HG03571 (cell line): ENCODE data around the gene KAT6B.
"Not testable (repeated sequence)": the region's sequence is repeated elsewhere in the genome, so short reads cannot be mapped to it uniquely, and the experiment has no call there.

Experiments
- ATAC-seq: cut with Tn5 transposase; IDR thresholded peaks from one replicate; pipeline ENCODE4 v1.9.1; 2021; ENCODE audit not compliant: unreplicated experiment

The KAT6B gene

DNA sequence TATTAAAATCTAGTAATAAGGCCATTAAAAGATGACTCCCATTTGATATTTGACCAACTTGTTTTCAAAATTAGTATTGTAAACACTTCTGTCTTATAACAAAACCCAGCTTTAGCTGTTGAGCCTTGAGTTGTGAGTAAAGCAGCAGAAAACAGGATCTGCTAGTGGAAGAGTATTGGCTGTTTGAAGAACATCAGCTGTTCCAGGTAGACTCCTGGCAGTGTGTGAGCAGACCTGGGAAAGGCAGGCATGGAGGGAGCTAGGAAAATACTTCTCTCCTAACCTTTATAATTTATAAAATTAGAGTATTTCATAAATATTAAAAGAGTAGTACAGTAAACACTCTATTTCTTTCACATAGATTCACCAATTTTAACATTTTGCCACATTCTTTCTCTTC lies 29.0 kb downstream of the KAT6B start:
- ATAC-seq = no peak

DNA sequence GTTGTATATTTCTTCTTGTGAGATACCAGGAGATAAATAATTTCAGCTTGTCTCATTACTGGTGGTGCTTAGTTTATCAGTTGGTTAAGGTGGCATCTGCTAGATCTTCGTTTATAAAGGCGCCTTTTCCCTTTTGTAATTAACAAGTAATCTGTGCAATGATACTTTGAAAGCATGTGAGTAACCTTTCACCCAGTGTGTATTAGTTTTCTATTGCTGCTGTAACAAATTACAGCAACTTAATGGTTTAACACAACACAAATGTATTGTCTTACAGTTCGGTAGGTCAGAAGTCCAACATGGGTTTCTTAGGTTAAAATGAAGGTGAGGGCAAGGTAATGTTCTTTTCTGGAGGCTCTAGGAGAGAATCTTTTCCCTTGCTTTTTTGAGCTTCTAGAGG lies 30.5 kb downstream of the KAT6B start:
- no peak for ATAC-seq

DNA sequence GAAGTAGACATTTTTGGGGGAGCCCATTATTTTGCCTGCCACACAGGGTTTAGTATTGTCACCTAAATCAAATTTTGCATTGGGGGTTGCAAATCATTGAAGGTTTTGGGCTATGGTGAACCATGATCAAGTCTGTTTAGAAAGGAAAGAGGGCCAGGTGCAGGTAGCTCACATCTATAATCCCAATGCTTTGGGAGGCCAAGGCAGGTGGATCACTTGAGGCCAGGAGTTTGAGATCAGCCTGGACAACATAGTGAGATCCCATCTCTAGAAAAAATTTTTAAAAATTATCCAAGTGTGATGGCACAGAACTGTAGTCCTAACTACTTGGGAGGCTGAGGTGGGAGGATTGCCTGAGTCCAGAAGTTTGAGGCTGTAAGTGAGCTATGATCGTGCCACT lies 31.2 kb downstream of the KAT6B start:
- ATAC-seq = no peak

DNA sequence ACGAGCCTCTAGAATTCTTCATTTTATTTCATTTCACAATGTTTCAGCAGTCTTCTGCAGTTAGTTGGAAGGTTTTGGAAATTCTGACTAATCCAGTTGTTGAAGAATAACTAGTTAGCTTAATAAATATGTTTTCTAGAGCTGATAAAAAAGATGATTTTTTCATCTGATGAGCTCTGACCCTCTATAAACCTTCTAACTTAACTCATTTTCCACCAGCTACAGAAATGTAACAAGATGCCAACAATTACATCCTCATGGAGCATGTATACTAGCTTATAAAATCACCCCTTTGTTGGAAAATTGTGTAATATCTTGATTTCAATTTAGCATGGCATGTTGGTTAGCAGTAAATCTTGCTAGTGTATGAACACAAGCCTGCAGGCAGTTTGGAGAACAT lies 33.1 kb downstream of the KAT6B start:
- no peak for ATAC-seq

DNA sequence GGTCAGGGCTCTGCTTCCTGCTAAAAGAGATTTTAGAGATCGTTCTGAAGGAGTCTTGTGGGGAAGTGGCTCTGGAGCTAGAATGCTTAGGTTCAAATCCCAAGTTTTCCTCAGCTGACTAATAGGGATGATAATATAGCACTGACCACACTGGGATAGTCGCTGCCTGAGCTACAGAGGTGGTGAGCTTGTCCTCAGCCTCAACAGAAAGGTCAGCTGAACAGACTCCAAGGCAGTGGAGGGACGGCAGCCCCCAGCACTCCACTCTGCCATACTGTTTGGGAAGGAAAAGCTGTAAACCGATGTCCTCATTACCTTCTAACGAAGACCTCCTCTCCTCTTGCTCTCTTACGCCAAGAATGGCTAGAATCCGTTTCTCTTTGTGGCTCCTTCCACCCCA lies 36.2 kb downstream of the KAT6B start:
- ATAC-seq = no peak

DNA sequence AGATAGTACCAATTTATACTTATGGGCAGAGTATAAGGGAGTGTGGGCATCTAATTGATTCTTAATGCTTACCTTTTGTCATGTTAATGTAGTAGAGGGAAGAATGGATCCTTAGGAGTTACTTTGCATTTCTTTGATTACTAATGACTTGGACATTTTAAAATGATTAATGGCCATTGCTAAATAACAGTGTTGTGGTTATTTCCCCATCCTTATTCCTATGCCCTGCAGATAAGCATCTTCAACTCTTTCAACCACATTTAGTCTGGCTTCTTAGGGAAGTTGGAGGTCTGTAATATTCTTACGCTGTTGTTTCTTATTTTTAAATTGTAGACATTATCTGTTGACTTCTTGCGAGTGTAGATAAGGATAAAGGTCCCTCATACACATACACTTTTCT lies 37.2 kb downstream of the KAT6B start:
- ATAC-seq = no peak

DNA sequence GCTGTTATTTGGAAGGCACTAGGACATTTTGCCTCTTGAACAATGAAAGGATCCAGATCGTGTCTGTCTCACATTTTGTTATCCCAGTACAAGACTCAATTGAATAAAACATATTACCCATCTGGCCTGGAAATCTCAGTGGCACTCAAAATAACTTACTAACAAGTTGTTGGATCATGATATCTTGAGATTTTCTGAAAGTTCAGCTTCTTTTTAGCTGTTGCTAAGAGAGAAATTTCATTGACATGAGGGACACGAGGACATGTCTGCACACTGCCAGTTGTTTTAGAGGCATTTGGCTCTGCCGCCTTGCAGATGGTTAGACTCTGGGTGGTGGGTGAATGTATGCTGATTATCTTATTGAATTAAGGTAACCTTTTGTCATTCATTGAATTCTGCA lies 41.0 kb downstream of the KAT6B start:
- no peak for ATAC-seq

DNA sequence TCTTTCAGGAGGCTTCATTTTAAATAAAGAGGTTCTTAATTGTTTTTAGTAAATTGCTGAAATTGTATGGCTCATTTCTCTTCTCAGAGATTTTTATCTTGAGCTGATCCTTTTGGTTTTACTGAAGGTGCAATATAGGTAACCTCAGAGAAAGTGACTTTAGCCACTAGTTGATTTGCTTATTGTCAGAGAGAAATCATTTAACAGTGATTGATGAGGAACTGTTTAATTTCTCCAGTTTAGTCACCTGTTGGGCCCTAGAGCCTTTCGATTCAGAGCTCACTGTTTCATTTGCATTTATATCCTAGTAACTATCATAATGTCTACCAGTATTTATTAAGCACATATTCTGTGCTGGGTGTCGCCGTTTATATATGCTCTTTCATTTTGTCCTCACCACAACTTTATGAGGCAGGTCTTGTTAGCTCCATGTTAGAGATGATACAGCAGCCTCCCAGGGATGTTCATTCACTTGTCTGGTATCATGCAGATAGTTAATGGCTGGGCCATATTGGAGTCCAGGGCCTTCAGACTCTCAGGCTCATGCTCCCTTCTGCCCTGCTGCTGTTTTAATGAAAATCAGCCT lies 42.1 kb downstream of the KAT6B start:
- ATAC-seq = no peak

DNA sequence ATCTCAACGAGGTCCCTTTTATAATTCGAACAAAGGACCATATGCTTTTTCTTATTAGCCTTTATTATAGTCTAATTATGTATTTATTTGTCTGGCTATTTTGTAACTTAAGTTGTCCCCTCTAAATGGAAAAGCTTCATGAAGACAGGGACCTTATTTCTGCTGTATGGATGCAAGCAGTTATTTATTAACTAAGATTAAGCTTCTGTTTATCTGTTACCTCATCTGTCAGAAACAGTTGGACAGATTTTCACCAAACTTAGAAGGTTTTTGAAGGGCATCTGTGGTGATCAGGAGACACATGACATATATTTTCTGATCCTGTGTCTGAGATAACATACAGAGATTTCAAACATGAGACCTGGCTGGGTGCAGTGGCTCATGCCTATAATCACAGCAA lies 43.2 kb downstream of the KAT6B start:
- ATAC-seq = no peak

DNA sequence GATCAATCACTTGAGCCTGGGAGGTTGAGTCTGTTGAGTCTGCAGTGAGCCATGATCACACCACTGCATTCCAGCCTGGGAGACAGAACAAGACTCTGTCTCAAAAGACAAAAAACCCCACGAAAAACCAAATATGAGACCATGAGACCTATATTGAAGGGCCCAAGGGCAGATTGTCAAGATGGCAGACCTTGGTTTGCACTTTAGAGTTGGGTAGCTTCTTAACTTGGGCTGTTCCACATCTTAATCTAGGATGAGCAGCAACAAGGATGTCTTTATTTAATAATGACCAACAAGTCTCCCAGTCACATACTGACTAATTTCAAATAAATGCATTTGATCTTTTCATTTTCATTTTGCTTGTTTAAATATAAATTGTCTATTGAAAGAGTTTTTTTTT lies 43.8 kb downstream of the KAT6B start:
- ATAC-seq = no peak

DNA sequence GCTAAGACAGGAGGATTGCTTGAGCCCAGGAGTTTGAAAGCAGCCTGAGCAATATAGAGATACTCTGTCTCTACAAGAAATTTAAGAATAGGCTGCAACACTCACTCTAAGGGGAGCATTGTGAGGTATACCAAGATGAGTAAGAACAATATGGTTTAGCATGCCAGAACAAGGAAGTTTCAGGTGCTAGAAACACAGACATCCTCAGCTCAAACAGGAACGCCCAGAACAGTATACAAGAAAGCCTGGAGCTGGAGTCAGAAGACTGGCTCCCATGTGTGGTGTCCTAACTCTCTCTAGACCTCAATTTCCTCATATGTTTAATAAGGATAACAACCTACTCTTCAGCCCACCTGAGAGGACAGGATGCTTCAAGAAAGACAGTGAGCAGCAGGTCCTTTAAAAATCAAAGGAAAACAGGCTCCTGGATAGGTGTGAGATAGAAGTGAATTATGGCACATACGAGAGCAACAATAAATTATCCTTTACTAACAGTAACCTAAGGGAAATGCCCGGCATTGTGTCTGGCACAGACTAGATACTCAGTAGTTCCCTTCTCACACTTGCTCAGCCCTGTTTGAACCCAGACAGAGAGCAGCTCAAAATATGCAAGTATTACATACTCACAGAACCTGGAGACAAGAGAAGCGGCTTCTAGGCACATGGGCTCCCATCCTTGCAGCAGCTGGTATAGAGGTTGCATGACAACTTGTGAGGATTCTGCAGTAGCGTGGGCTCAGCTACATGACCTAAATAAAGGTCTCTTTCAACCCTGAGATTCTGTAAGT lies 45.4 kb downstream of the KAT6B start:
- peak; percentile 84 for ATAC-seq

DNA sequence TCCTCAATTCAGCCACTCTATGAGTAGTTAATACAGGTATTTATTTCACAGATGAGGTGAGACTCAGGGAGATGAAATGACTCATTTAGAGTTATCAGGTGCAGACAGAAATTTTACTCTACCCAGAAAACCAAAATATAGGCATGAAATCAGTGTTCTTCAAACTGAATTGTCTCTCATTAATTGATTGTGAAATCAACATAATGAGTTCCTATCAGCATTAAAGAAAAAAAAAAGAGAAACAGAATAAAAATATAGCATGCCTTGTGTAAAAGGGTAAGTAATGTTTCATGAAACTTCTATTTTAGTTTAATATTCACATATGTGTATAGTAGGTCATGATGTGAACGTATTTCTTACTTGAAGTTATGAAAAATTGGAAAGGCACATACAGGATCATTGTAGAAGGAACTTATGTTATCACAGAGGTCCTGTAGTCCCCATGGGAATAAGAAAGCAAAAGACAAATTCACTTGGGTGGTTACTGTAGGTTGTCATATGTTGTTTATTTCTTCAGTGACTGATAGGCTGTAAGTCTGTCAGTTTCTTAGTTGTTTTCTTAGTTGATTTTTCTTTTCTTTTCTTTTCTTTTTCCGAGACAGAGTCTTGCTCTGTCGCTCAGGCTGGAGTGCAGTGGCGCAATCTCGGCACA lies 47.5 kb downstream of the KAT6B start:
- ATAC-seq = no peak

DNA sequence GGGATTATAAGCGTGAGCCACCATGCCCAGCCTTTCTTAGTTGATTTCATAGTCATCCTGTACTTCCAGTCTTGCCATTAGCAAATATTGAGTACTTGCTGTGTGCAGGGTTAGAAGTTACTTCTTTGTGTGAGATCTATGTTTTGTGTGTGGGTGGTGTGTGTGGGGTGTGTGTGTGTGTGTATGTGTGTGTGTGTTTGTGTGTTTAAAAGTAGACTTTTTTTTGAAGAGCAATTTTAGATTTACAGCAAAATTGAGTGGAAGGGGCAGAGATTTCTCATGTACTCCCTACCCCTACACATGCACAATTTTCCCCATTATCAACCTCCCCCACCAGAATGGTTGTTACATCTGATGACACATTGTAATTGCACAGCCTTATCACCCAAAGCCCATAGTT lies 48.2 kb downstream of the KAT6B start:
- no peak for ATAC-seq

DNA sequence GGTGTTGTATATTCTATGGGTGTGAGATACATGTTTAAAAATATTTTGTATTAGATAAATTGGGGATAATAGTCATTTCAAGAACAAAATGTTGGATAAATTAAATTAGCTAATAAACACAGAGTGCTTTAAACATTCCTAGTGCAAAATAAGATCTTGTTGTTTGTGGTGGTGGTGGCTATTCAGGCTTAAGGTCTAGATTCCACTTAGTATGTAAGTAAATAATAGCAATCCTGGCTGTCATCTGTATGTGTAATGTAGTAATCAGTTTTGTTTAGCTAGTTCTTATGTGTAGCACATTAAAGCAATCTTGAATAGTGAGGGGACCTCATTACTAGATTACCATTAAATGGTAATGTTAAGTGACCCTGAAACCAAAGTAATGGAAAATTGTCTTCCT lies 48.7 kb downstream of the KAT6B start:
- no peak for ATAC-seq

DNA sequence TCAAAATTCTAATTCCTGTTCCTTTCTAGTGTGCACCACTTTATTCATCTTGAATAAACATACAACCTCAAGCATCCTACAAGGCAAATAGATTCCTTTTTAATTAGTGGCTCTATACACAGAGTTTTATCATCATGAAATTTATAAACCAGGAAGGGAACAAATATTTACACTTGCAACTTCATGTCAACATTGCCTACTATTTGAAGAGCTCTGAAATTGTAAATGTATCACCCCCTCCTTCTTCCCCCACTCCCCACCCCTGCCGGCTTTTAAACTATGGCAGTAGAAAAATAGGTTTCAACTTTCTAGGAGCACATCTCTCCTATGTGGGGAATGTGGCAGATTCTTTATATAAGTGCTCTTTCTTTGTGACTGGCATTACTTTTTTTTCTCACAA lies 49.6 kb downstream of the KAT6B start:
- ATAC-seq = no peak

DNA sequence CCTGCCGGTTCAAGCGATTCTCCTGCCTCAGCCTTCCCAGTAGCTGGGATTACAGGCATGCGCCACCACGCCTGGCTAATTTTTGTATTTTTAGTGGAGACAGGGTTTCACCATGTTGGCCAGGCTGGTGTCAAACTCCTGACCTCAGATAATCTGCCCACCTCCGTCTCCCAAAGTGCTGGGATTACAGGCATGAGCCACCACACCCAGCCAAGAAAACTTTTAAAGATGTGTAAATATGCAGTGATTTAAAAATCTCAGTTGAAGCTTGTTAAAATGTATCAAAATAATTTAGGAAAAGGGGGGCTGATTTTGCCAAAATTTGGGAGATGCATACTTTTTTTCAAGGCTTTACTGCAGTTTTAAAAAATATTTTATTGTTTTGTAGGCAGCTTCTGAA lies 50.7 kb downstream of the KAT6B start:
- not testable (repeated sequence) for ATAC-seq

DNA sequence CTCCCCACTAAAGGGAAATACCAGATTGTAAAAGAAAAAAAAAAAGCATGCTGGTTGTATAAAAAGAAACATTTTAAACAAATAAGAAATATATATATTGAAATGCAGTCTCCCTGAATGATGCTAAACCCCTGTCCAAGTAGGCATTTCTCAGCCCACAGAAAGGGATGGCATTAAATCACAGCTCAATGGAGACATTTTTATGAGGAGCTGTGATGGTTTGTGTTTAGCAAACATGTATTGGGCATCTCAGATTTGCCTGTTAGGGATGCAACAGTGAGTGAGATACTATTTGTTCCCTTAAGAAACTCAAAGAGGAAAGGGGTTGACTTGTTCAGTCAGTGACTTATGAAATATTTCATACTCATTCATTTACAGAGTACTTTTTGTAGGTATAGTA lies 51.5 kb downstream of the KAT6B start:
- ATAC-seq = no peak

DNA sequence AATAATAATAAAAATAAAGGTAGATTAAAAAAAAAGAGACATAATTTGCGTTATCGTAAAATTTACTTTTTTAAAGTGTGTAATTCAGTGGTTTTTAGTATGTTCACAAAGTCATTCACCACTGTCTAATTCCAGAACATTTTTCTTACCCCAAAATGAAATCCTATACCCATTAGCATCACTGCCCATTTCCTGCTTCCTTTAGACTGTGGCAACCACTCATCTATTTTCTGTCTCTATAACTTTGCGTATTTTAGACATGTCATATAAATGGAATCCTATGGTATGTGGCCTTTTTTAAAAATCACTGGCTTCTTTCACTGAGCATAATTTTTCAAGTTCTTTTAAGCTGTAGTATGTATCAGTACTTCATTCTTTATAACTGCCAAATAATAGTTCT lies 53.6 kb downstream of the KAT6B start:
- no peak for ATAC-seq

DNA sequence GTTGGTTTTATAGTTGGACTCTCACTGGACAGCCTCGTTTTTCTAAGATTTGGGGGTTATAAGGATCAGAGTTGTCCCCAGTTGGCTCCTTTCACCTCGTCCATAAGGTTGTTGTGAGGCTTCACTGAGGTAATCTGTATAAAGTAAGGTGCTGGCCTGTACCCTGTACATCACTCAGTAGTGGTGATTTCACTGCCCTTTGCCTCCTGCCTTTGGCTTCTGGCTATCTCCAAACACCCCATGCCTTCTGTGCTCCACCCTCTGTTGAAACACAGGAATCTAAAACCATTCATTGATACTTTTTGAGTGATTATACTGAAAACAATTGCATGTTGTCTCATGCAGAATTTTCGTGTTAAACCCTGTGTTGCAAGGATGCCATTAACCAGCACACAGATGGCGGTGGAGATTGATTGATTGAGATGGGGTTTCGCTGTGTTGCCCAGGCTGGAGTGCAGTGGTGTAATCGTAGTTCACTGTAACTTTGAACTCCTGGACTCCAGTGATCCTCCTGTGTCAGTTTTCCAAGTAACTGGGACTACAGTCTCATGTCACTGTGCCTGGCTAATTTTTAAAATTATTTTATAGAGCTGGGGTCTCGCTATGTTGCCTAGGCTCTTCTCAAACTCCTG lies 55.0 kb downstream of the KAT6B start:
- no peak for ATAC-seq

DNA sequence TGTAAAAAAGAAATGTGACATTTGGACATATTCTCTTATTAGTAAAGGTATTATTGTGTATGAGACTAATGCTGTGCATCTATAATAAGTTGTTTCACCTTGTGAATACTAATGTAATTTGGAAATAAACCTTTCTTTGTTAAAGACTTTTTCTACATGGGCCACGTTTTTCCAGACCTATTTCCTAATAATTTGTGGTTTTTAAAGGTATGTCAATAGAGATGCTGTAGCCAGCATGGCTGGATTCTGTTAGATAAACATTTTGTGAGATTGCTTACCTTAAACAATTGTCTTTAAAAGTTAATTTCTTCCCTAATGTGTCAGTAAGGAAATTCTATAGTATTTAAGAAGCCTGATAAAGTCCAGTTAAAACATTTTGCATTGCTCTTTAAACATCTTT lies 56.0 kb downstream of the KAT6B start:
- no peak for ATAC-seq

DNA sequence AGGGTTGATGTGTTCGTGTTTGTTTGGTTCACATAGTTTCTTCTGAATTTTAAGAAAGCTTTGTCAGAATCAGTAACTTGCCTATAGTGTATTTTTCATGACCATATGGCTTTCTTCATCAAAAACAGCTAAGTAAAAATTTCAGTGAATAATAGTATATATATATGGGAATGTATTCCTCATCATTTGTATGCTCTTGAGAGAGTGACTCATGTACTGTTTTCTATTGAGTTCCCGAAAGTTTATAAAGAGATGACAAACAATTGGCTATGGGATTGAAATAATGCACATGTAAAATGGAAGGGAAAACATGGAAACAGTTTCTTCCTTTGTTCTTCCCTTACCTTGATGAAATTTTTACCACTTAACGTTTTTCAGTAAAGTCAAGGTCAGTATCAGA lies 56.4 kb downstream of the KAT6B start:
- no peak for ATAC-seq

DNA sequence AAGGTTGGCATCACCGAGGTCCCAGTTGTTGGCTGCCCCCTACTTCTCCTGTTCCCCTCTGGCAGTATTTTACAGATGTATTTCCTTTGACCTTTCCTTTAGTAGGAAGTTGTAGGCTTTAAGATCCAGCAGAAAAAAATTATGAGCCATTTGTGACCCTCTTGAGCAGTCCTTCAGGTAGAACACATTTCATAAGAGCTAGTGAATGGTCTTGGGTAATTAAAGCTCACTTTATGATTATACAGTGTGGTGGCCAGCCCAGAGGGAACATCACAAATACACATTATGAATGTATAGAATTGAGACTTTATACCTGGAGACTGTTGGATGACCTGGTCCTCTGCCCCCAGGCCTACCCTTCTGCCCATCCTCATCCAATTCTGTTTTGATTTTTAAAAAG lies 57.0 kb downstream of the KAT6B start:
- no peak for ATAC-seq
